Tibial nerve (tissue), 4 donors: ENCODE results near the gene REXO1.

Experiments used
- CTCF ChIP-seq, 5 experiments: fragments of 200-600 bp in 3 of 5; fragments of 450-650 bp in 2 of 5; sonication (generic) in 3 of 5; IDR thresholded peaks; one replicate each; pipeline ENCODE4 v1.5.1; 2016 to 2019; ENCODE audit warnings: antibody characterized with exemption in 5 of 5, mild to moderate bottlenecking in 3 of 5, moderate library complexity in 2 of 5
- EP300 ChIP-seq, 2 donors: sonication (generic); formaldehyde crosslinking; IDR thresholded peaks; one replicate each; pipeline ENCODE4 v1.6.1; 2017; ENCODE audit warnings: antibody characterized with exemption in 2 of 2, mild to moderate bottlenecking in 1 of 2

GRCh38 chr19:1806184-1807029 lies 41.9 kb downstream of the REXO1 start:
- TF ChIP-seq CTCF (IDR thresholded peaks at IDR 0.05) (no peak), EP300 (IDR thresholded peaks at IDR 0.05) (no peak)
